A549 (cell line): ENCODE data around the gene ANTXR1. TPM values are rescaled to one million over a fixed set of nuclear protein-coding genes. Genes with fewer than 3 reads are reported as not detected.
A peak's percentile ranks its signal among the peaks of the same experiment; 100 is the strongest.

Experiments used
- ATAC-seq, 2 experiments: fragments of 200-7000 bp in 1 of 2; fragments of >200 bp in 1 of 2; cut with Nextera tagmentation in 1 of 2; cut with Tn5 transposase in 1 of 2; 3 replicates each; pipeline versions ENCODE4 v1.8.0 to v1.9.1; 2018 to 2020; ENCODE audit warnings: mild to moderate bottlenecking in 1 of 2, moderate library complexity in 1 of 2
- CTCF ChIA-PET: fragments of 300-600 bp; sonication (Branson Sonifier 250); formaldehyde crosslinking; extraction: SDS; loops from one replicate; lab custom pipeline; 2021; ENCODE audit warnings: antibody characterized with exemption, inconsistent platforms; lab: Yijun Ruan, JAX
- POLR2A ChIA-PET: fragments of 350-600 bp; formaldehyde crosslinking; extraction: SDS; loops from one replicate; lab custom pipeline; 2021; ENCODE audit warnings: antibody characterized with exemption, inconsistent platforms; lab: Yijun Ruan, JAX
- DNase-seq, 2 experiments: peaks; one replicate each; pipeline versions ENCODE4 v3.0.0 to v3.0.0-alpha.2; 2011 to 2016; ENCODE audit warnings: low read depth in 1 of 2, low spot score in 1 of 2
- FAIRE-seq: peaks from 2 replicates; lab custom pipeline; 2011; peaks lifted over from hg19 to GRCh38; lab: Jason Lieb, UNC
- H3K27ac ChIP-seq, 2 experiments: fragments of >200 bp; sonication (Bioruptor Twin); formaldehyde crosslinking; 3 replicates each; pipeline ENCODE4 v1.5.1; 2016 to 2017
- H3K4me1 ChIP-seq: fragments of >200 bp; sonication (Bioruptor Twin); formaldehyde crosslinking; 3 replicates; pipeline ENCODE4 v1.6.1; 2016
- H3K4me2 ChIP-seq: fragments of >200 bp; sonication (Bioruptor Twin); formaldehyde crosslinking; 3 replicates; pipeline ENCODE4 v1.6.1; 2016
- H3K4me3 ChIP-seq: fragments of >200 bp; sonication (Bioruptor Twin); formaldehyde crosslinking; 3 replicates; pipeline ENCODE4 v1.5.1; 2016
- H3K9me3 ChIP-seq: fragments of >200 bp; sonication (Bioruptor Twin); formaldehyde crosslinking; 3 replicates; pipeline ENCODE4 v1.6.1; 2016
- BHLHE40 ChIP-seq: IDR thresholded peaks from 2 replicates; pipeline ENCODE4 v1.6.1; 2012; ENCODE audit warnings: low read depth, low read length, inconsistent platforms
- CBX2 ChIP-seq: fragments of 200-600 bp; sonication (generic); IDR thresholded peaks from 2 replicates; pipeline ENCODE4 v1.6.1; 2016; ENCODE audit warnings: low read depth, mild to moderate bottlenecking, borderline replicate concordance
- ELK1 ChIP-seq: fragments of 150-350 bp; IDR thresholded peaks from 2 replicates; pipeline ENCODE4 v1.6.1; 2014; ENCODE audit warnings: low read depth, mild to moderate bottlenecking, low read length
- FOXS1 ChIP-seq: fragments of 250-450 bp; sonication (Bioruptor Pico); IDR thresholded peaks from 2 replicates; pipeline ENCODE4 v1.5.0; 2020; ENCODE audit warnings: mild to moderate bottlenecking, moderate library complexity
- HES2 ChIP-seq: fragments of >200 bp; sonication (Bioruptor Twin); formaldehyde crosslinking; IDR thresholded peaks from 2 replicates; pipeline ENCODE4 v1.6.1; 2016
- POLR2AphosphoS2 ChIP-seq: conservative IDR thresholded peaks from 2 replicates; pipeline ENCODE4 v1.6.1; 2012; ENCODE audit warnings: low read length, improper control_type of control experiment, inconsistent platforms
- RCOR1 ChIP-seq: fragments of 150-350 bp; IDR thresholded peaks from 2 replicates; pipeline ENCODE4 v1.6.1; 2014; ENCODE audit warnings: antibody characterized with exemption, low read length, low read depth
- RFX5 ChIP-seq: fragments of 450-650 bp; IDR thresholded peaks from 2 replicates; pipeline ENCODE4 v1.7.1; 2014; ENCODE audit warnings: antibody characterized with exemption, mild to moderate bottlenecking, moderate library complexity
- USF2 ChIP-seq: fragments of 450-650 bp; IDR thresholded peaks from 2 replicates; pipeline ENCODE4 v1.6.1; 2014; ENCODE audit warnings: antibody characterized with exemption
- ZC3H11A ChIP-seq: fragments of 450-650 bp; IDR thresholded peaks from 2 replicates; pipeline ENCODE4 v1.6.1; 2014; ENCODE audit warnings: antibody characterized with exemption, mild to moderate bottlenecking
- ZFP36 ChIP-seq: fragments of 450-650 bp; IDR thresholded peaks from 2 replicates; pipeline ENCODE4 v1.6.1; 2014; ENCODE audit warnings: borderline replicate concordance; ENCODE audit not compliant: partially characterized antibody
- ZNF302 ChIP-seq: fragments of 250-450 bp; sonication (Bioruptor Pico); IDR thresholded peaks from 2 replicates; pipeline ENCODE4 v1.9.0; 2021; ENCODE audit warnings: inconsistent platforms, mild to moderate bottlenecking, moderate library complexity
- ZSCAN20 ChIP-seq: fragments of 250-450 bp; sonication (Bioruptor Pico); IDR thresholded peaks from 2 replicates; pipeline ENCODE4 v1.8.0; 2022; ENCODE audit warnings: mild to moderate bottlenecking, moderate library complexity
- WGBS: methylation state at CpG from one replicate; pipeline ENCODE4 v1.1.6; 2017; ENCODE audit errors: missing lambda C conversion rate; 5-methylcytosine and 5-hydroxymethylcytosine counted together
- polyA plus RNA-seq, 4 experiments: library from polyadenylated mRNA; depleted of rRNA in 3 of 4; stranded (reverse); fragments of >200 nt; fragmentation: RNase III in 1 of 4; extraction: RNeasy Plus Mini Kit Qiagen cat#74134 plus additional on column Dnase treatment in 1 of 4; gene quantifications; 2 replicates in 3 of 4; 3 replicates in 1 of 4; pipeline ENCODE4 v1.2.3, GENCODE V29; 2011 to 2017
- TF ChIP-seq, protein P1 (sequence below): fragments of 250-450 bp; sonication (Bioruptor Pico); IDR thresholded peaks from 2 replicates; pipeline ENCODE4 v1.5.0; 2021; ENCODE audit warnings: mild to moderate bottlenecking, moderate library complexity, borderline replicate concordance
- TF ChIP-seq, protein P2 (sequence below): IDR thresholded peaks from 2 replicates; pipeline ENCODE4 v1.6.1; 2012
- TF ChIP-seq, protein P3 (sequence below): fragments of 250-450 bp; sonication (Bioruptor Pico); IDR thresholded peaks from 2 replicates; pipeline ENCODE4 v1.5.0; 2020; ENCODE audit warnings: low read depth, mild to moderate bottlenecking, moderate library complexity
- TF ChIP-seq, protein P4 (sequence below): fragments of 200-600 bp; sonication (generic); IDR thresholded peaks from 2 replicates; pipeline ENCODE4 v1.6.1; 2016; ENCODE audit warnings: antibody characterized with exemption, mild to moderate bottlenecking, moderate library complexity

The ANTXR1 gene
- polyA plus RNA-seq, 2 of the 4 experiments (the other 2 are of a cell fraction), result 161 to 194 TPM

DNA sequence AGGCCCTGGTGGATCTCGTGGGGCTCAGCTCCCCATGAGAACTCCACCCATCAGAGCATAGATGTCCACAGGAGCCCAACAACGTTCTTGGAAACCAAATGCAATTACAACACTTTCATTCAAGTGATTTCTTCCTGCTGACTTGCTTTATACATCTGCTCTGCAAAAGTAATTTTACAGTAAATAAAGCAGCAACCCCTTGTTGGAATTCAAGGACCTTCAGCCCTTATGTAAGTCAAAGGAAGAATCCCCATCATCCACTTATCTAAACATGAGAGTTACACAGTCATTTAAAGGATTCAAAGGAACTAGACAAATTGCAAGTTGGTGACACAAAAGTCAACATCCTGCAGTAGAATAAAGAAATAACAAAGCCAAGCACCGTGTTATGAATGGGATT lies 17.1 kb upstream of the ANTXR1 start:
- ChIA-PET POLR2A (no interaction called here), CTCF (interaction anchor here (0.6 to 2.8 kb wide), 6 partner anchors 11 to 732 kb away, joined by 3 to 17 read pairs (median 4); partner anchors contain the start of gene ANTXR1)
- ATAC-seq (peak in 1 of 2 experiments; percentile 40; a peak in 2 of 6 replicates), FAIRE-seq (no peak), DNase-seq (no peak)
- Histone ChIP-seq H3K27ac (peak overlapping the region in 1 of 2 experiments; percentile 25; a peak in 1 of 6 replicates), H3K9me3 (peaks cover 9% of the 10 kb centered on the region; the same call in 1 of the 3 replicates), H3K4me3 (no peak overlapping the region), H3K4me2 (peak overlapping the region; percentile 19; the same call in 1 of the 3 replicates), H3K4me1 (peaks cover 19% of the 10 kb centered on the region)
- TF ChIP-seq USF2, result no peak
- no peak for TF ChIP-seq FOXS1
- TF ChIP-seq, protein P1, sequence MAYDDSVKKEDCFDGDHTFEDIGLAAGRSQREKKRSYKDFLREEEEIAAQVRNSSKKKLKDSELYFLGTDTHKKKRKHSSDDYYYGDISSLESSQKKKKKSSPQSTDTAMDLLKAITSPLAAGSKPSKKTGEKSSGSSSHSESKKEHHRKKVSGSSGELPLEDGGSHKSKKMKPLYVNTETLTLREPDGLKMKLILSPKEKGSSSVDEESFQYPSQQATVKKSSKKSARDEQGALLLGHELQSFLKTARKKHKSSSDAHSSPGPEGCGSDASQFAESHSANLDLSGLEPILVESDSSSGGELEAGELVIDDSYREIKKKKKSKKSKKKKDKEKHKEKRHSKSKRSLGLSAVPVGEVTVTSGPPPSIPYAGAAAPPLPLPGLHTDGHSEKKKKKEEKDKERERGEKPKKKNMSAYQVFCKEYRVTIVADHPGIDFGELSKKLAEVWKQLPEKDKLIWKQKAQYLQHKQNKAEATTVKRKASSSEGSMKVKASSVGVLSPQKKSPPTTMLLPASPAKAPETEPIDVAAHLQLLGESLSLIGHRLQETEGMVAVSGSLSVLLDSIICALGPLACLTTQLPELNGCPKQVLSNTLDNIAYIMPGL (CRISPR knock-in tag), result no peak
- no peak for TF ChIP-seq ZC3H11A
- TF ChIP-seq, protein P2, sequence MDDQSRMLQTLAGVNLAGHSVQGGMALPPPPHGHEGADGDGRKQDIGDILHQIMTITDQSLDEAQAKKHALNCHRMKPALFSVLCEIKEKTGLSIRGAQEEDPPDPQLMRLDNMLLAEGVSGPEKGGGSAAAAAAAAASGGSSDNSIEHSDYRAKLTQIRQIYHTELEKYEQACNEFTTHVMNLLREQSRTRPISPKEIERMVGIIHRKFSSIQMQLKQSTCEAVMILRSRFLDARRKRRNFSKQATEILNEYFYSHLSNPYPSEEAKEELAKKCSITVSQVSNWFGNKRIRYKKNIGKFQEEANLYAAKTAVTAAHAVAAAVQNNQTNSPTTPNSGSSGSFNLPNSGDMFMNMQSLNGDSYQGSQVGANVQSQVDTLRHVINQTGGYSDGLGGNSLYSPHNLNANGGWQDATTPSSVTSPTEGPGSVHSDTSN, result no peak
- TF ChIP-seq ZSCAN20 (CRISPR knock-in tag), result no peak
- TF ChIP-seq CBX2, result no peak
- no peak for TF ChIP-seq BHLHE40
- TF ChIP-seq HES2, result no peak
- TF ChIP-seq RFX5, result no peak
- TF ChIP-seq ZFP36, result no peak
- TF ChIP-seq, protein P3, sequence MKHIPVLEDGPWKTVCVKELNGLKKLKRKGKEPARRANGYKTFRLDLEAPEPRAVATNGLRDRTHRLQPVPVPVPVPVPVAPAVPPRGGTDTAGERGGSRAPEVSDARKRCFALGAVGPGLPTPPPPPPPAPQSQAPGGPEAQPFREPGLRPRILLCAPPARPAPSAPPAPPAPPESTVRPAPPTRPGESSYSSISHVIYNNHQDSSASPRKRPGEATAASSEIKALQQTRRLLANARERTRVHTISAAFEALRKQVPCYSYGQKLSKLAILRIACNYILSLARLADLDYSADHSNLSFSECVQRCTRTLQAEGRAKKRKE (CRISPR knock-in tag), result no peak
- TF ChIP-seq, protein P4, sequence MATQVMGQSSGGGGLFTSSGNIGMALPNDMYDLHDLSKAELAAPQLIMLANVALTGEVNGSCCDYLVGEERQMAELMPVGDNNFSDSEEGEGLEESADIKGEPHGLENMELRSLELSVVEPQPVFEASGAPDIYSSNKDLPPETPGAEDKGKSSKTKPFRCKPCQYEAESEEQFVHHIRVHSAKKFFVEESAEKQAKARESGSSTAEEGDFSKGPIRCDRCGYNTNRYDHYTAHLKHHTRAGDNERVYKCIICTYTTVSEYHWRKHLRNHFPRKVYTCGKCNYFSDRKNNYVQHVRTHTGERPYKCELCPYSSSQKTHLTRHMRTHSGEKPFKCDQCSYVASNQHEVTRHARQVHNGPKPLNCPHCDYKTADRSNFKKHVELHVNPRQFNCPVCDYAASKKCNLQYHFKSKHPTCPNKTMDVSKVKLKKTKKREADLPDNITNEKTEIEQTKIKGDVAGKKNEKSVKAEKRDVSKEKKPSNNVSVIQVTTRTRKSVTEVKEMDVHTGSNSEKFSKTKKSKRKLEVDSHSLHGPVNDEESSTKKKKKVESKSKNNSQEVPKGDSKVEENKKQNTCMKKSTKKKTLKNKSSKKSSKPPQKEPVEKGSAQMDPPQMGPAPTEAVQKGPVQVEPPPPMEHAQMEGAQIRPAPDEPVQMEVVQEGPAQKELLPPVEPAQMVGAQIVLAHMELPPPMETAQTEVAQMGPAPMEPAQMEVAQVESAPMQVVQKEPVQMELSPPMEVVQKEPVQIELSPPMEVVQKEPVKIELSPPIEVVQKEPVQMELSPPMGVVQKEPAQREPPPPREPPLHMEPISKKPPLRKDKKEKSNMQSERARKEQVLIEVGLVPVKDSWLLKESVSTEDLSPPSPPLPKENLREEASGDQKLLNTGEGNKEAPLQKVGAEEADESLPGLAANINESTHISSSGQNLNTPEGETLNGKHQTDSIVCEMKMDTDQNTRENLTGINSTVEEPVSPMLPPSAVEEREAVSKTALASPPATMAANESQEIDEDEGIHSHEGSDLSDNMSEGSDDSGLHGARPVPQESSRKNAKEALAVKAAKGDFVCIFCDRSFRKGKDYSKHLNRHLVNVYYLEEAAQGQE, result no peak
- no peak for TF ChIP-seq POLR2AphosphoS2
- TF ChIP-seq RCOR1, result no peak
- no peak for TF ChIP-seq ZNF302
- TF ChIP-seq ELK1, result no peak
- WGBS, result 22% methylated on average over 3 of the region's 3 CpGs
